Endothelial cell of umbilical vein (primary cell): ENCODE measurements around the gene LYPD1. TPM values are rescaled to one million over a fixed set of nuclear protein-coding genes. Genes with fewer than 3 reads are reported as not detected.

Experiments used
- BruUV-seq: library from RNA; stranded (reverse); fragments of 400-500 nt; replicated peaks from 2 replicates; lab custom pipeline; 2021; lab: Mats Ljungman, UMichigan
- CTCF ChIA-PET: fragments of 300-600, 350-600 bp; sonication (Branson Sonifier 250); formaldehyde crosslinking; loops from one replicate; lab custom pipeline; 2021; ENCODE audit warnings: antibody characterized with exemption, inconsistent platforms; lab: Charles Lee
- POLR2A ChIA-PET: fragments of 300-600, 350-600 bp; sonication (Branson Sonifier 250); formaldehyde crosslinking; loops from one replicate; lab custom pipeline; 2021; ENCODE audit warnings: antibody characterized with exemption, inconsistent platforms; lab: Charles Lee
- DNase-seq: peaks from one replicate; pipeline ENCODE4 v3.0.0-alpha.2; 2011; ENCODE audit warnings: low read depth, low spot score
- FAIRE-seq: peaks from 2 replicates; lab custom pipeline; 2011; peaks lifted over from hg19 to GRCh38; lab: Jason Lieb, UNC
- H2AFZ ChIP-seq: 2 replicates; pipeline ENCODE4 v1.6.0; 2012; ENCODE audit warnings: low read depth, low read length, control low read depth, inconsistent platforms
- H3K27ac ChIP-seq: 2 replicates; pipeline ENCODE4 v1.5.1; 2011; ENCODE audit warnings: low read depth, mild to moderate bottlenecking, control low read depth, low read length, moderate library complexity; ENCODE audit not compliant: insufficient read depth
- H3K27me3 ChIP-seq, 2 experiments: 2 replicates each; pipeline versions ENCODE4 v1.6.0 to v1.6.1; 2011; ENCODE audit warnings: low read length in 2 of 2, mixed read lengths in 1 of 2; ENCODE audit not compliant: control insufficient read depth in 2 of 2, insufficient read depth in 2 of 2
- H3K36me3 ChIP-seq, 2 experiments: 2 replicates in 1 of 2; 3 replicates in 1 of 2; pipeline ENCODE4 v1.5.1; 2011; ENCODE audit warnings: low read length in 2 of 2, mild to moderate bottlenecking in 1 of 2, moderate library complexity in 1 of 2; ENCODE audit not compliant: control insufficient read depth in 2 of 2, insufficient read depth in 2 of 2; ENCODE audit errors: extremely low read depth in 1 of 2
- H3K4me1 ChIP-seq: 3 replicates; pipeline ENCODE4 v1.5.1; 2011; ENCODE audit warnings: mild to moderate bottlenecking, low read length; ENCODE audit not compliant: control insufficient read depth, insufficient read depth; ENCODE audit errors: extremely low read depth
- H3K4me2 ChIP-seq: 2 replicates; pipeline ENCODE4 v1.6.1; 2011; ENCODE audit warnings: low read length, control low read depth, mixed read lengths; ENCODE audit not compliant: insufficient read depth
- H3K4me3 ChIP-seq, 3 experiments: fragments of 200-600 bp in 1 of 3; sonication (generic), shearing (Covaris generic) in 1 of 3; replicated peaks in 1 of 3; 2 replicates each; pipeline ENCODE4 v1.5.1; 2011 to 2016; ENCODE audit warnings: control low read depth in 3 of 3, low read length in 3 of 3, mild to moderate bottlenecking in 2 of 3, inconsistent platforms in 1 of 3, low read depth in 1 of 3, moderate library complexity in 1 of 3; ENCODE audit not compliant: insufficient read depth in 1 of 3
- H3K79me2 ChIP-seq: 2 replicates; pipeline ENCODE4 v1.6.0; 2012; ENCODE audit warnings: low read length, inconsistent platforms; ENCODE audit not compliant: control insufficient read depth, insufficient read depth
- H3K9ac ChIP-seq: replicated peaks from 2 replicates; pipeline ENCODE3; 2011; ENCODE audit warnings: low read length, control low read depth; ENCODE audit not compliant: insufficient read depth; ENCODE audit errors: extremely low read depth
- H3K9me1 ChIP-seq: replicated peaks from 3 replicates; pipeline ENCODE4 v1.6.0; 2011; ENCODE audit warnings: mild to moderate bottlenecking, low read length; ENCODE audit not compliant: control insufficient read depth, insufficient read depth; ENCODE audit errors: extremely low read depth
- H3K9me3 ChIP-seq: replicated peaks from 2 replicates; pipeline ENCODE4 v1.5.1; 2012; ENCODE audit warnings: low read length, inconsistent platforms; ENCODE audit not compliant: control insufficient read depth, insufficient read depth
- H4K20me1 ChIP-seq: replicated peaks from 2 replicates; pipeline ENCODE3; 2011; ENCODE audit warnings: mild to moderate bottlenecking, low read length; ENCODE audit not compliant: control insufficient read depth, insufficient read depth; ENCODE audit errors: extremely low read depth
- FOS ChIP-seq: IDR thresholded peaks from 2 replicates; pipeline ENCODE4 v1.6.1; 2011; ENCODE audit warnings: mild to moderate bottlenecking, low read length, moderate library complexity, borderline replicate concordance; ENCODE audit not compliant: insufficient read depth
- JUN ChIP-seq: IDR thresholded peaks from 2 replicates; pipeline ENCODE4 v1.6.1; 2011; ENCODE audit warnings: borderline replicate concordance, low read depth; ENCODE audit not compliant: insufficient read length, insufficient read depth
- MYC ChIP-seq: IDR thresholded peaks from one replicate; pipeline ENCODE4 v1.6.1; 2011; ENCODE audit warnings: mild to moderate bottlenecking, low read depth, low read length
- dilution Hi-C: fragments of 300-500 bp; cut with MboI; formaldehyde crosslinking; loops from one replicate; pipeline ENCODE4 v1.15.0; 2019; ENCODE audit warnings: low sequenced_read_pairs; ENCODE audit not compliant: extremely low pct_ligation_motif_present
- intact Hi-C: fragments of 100-400 bp; cut with micrococcal nuclease; formaldehyde crosslinking; loops from one replicate; pipeline ENCODE4 v1.10.0; 2022
- polyA plus RNA-seq, 4 experiments: library from polyadenylated mRNA; depleted of rRNA in 3 of 4; stranded (reverse) in 3 of 4; unstranded in 1 of 4; fragments of >200 nt; gene quantifications; 2 replicates each; pipeline versions ENCODE4 v1.2.1 to v1.2.3, GENCODE V29; 2011 to 2012; ENCODE audit warnings: missing spikeins in 1 of 4
- total RNA-seq: library from RNA; stranded (reverse); gene quantifications from 2 replicates; pipeline ENCODE4 v1.2.3, GENCODE V29; 2021

LYPD1 gene
- total and polyA plus RNA-seq, 2 donors (not counting 3 experiments of a cell fraction or from before 2014, with no cell fraction given), result 76.6 to 105 TPM

DNA sequence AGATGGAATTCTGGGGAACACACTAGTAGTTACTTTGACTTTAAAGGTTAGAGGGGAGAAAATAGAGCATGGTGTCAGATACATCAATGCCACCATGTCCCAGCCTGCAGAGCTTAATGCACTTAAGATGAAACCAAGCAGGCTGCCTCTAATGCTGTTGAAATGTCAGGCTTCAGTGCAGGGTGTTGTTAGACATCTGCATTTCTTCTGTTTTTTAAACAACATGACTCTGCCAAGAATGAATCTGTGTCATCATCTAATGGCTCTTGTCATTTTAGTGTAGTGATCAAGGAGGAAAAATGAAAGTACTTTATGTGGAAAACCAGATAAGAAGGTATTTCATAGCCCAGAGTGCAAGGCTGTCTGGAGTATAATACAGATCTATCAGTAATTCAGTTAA, 29.9 kb downstream of the LYPD1 start:
- Histone ChIP-seq H3K4me1 (no peaks in the 10 kb centered on the region), H3K9me1 (peaks cover 3% of the 10 kb centered on the region), H3K4me2 (no peak overlapping the region), H3K79me2 (no peaks in the 10 kb centered on the region), H3K9ac (no peak overlapping the region), H3K36me3 (peaks cover 0 to 5% of the 10 kb centered on the region in 2 experiments), H3K27me3 (no peaks in the 10 kb centered on the region), H3K27ac (no peak overlapping the region), H2AFZ (no peak overlapping the region), H4K20me1 (no peaks in the 10 kb centered on the region), H3K9me3 (no peaks in the 10 kb centered on the region), H3K4me3 (no peak overlapping the region)
- dilution Hi-C loops (no loop called here), intact Hi-C loops (no loop called here)
- no peak for TF ChIP-seq MYC
- no peak for TF ChIP-seq FOS
- ChIA-PET POLR2A (no interaction called here), CTCF (no interaction called here)
- BruUV-seq, result no TSS peak
- no peak for DNase-seq
- no peak for FAIRE-seq

DNA sequence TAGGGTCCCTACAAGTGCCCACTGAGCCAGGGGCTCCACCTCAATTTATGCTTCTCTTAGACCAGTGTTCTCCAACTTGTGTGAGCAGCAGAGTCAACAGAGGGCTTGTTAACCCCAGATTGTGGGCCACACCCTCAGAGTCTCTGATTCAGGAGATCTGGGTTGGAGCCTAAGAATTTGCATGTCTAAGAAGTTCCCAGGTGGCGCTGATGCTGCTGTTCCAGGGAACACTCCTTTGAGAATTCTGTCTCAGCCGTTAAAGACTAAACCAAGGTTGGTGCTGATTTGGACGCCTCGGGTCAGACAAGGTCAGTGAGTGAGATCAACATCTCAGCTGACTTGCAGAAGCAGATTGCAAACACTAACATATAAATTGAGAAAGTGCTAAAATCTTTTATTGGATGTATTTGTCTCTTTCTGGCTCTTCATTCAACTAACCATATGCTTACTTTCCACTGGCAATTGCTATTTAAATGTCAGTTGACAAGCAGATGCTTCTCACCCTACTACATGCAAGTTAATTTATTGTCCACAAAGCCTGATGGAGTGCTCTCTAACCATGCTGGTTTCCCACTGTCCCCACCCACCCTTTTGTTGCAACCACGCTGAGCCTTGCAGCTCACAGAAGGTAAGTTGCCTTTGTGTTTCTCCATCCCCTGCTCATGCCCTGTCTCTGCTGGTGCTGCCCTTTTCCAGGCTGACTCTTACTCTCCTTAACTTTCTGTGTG, 31.5 kb downstream of the LYPD1 start:
- dilution Hi-C loops, result no loop called here
- no peaks in the 10 kb centered on the region for H3K27me3 ChIP-seq
- POLR2A ChIA-PET, result no interaction called here

More for the DNA sequence above, 31.5 kb downstream of the LYPD1 start:
- no peak overlapping the region for H2AFZ ChIP-seq
- no peaks in the 10 kb centered on the region for H3K4me1 ChIP-seq
- H3K27ac ChIP-seq, result no peak overlapping the region
- H3K4me3 ChIP-seq, result no peak overlapping the region
- H3K9me3 ChIP-seq, result no peaks in the 10 kb centered on the region
- DNase-seq (no peak), FAIRE-seq (no peak)
- H3K79me2 ChIP-seq, result no peaks in the 10 kb centered on the region
- H3K9ac ChIP-seq, result no peak overlapping the region
- CTCF ChIA-PET, result no interaction called here
- no peak for TF ChIP-seq JUN
- no peak for TF ChIP-seq MYC
- H3K36me3 ChIP-seq, result no peaks in the 10 kb centered on the region
- peaks cover 3% of the 10 kb centered on the region for H3K9me1 ChIP-seq
- intact Hi-C loops, result no loop called here
- no peaks in the 10 kb centered on the region for H4K20me1 ChIP-seq
- no TSS peak for BruUV-seq
- no peak overlapping the region for H3K4me2 ChIP-seq
